Breast epithelium (tissue), 3 donors: ENCODE measurements around the gene SPTB.

Source experiments
- POLR2AphosphoS5 ChIP-seq, 3 donors: sonication (generic); formaldehyde crosslinking; IDR thresholded peaks; one replicate each; pipeline ENCODE4 v1.6.1; 2017; ENCODE audit warnings: antibody characterized with exemption in 3 of 3
- TF ChIP-seq, protein P1 (sequence below), 3 donors: fragments of 450-650 bp; IDR thresholded peaks; one replicate each; pipeline ENCODE4 v1.5.1; 2016 to 2017; ENCODE audit warnings: antibody characterized with exemption in 3 of 3, mild to moderate bottlenecking in 3 of 3, moderate library complexity in 3 of 3

DNA sequence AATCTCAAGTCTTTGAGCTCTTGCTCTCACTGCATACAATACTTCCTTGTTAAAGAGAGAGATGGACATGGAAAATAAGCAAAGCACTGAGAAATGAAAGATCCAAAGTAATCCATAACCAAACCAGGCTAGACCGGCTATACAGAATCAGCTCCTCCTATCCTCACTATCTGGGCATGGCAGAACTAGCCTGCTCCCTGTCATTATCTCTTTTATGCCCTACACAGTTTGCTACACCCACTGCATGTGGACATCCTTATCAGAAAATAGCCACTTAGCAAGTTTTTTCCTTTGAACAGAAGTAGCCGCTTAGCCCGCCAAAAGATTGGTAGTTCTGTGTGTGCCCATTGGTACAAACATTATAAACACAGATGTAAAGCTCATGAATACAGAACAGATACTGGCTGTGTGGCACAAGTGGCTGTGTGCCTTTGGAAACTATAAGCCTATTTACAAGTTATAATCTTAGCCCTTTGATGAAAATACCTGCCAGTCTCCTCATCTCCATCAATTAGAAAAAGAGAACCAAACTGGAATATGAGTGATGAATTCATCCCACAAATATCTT lies 34.7 kb downstream of the SPTB start:
- TF ChIP-seq, protein P1, sequence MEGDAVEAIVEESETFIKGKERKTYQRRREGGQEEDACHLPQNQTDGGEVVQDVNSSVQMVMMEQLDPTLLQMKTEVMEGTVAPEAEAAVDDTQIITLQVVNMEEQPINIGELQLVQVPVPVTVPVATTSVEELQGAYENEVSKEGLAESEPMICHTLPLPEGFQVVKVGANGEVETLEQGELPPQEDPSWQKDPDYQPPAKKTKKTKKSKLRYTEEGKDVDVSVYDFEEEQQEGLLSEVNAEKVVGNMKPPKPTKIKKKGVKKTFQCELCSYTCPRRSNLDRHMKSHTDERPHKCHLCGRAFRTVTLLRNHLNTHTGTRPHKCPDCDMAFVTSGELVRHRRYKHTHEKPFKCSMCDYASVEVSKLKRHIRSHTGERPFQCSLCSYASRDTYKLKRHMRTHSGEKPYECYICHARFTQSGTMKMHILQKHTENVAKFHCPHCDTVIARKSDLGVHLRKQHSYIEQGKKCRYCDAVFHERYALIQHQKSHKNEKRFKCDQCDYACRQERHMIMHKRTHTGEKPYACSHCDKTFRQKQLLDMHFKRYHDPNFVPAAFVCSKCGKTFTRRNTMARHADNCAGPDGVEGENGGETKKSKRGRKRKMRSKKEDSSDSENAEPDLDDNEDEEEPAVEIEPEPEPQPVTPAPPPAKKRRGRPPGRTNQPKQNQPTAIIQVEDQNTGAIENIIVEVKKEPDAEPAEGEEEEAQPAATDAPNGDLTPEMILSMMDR (IDR thresholded peaks at IDR 0.05): no peak
- no peak for TF ChIP-seq POLR2AphosphoS5 (IDR thresholded peaks at IDR 0.05)
